ENCODE results near the gene SDF2.
"Not testable (repeated sequence)": the region's sequence is repeated elsewhere in the genome, so short reads cannot be mapped to it uniquely, and the experiment has no call there.

The SDF2 gene

GRCh38 chr17:28682655-28683054 lies 20.9 kb upstream of the SDF2 start:
- DNase-seq = no peak

GRCh38 chr17:28675980-28676379 lies 14.3 kb upstream of the SDF2 start:
- DNase-seq = no peak

- no peak for DNase-seq
Observed at GRCh38 chr17:28675490-28675889, 13.8 kb upstream of the SDF2 start.

- DNase-seq = no peak
Observed at GRCh38 chr17:28669918-28670317, 8.2 kb upstream of the SDF2 start.

- DNase-seq = no peak
Observed at GRCh38 chr17:28667870-28668269, 6.2 kb upstream of the SDF2 start.

GRCh38 chr17:28665994-28666393 lies 4.3 kb upstream of the SDF2 start:
- no peak for DNase-seq

GRCh38 chr17:28663723-28664122 lies 2.0 kb upstream of the SDF2 start:
- DNase-seq = no peak

GRCh38 chr17:28662527-28662829 lies 772 bp upstream of the SDF2 start:
- no peak for DNase-seq

GRCh38 chr17:28659497-28659881 lies 2.2 kb downstream of the SDF2 start:
- not testable (repeated sequence) for DNase-seq

- not testable (repeated sequence) for DNase-seq
Observed at GRCh38 chr17:28658766-28659496, 2.8 kb downstream of the SDF2 start.

- not testable (repeated sequence) for DNase-seq
Observed at GRCh38 chr17:28658342-28658741, 3.4 kb downstream of the SDF2 start.

GRCh38 chr17:28657756-28658155 lies 4.0 kb downstream of the SDF2 start:
- DNase-seq = no peak

- DNase-seq = no peak
Observed at GRCh38 chr17:28655160-28655559, 6.5 kb downstream of the SDF2 start.

- DNase-seq = no peak
Observed at GRCh38 chr17:28648698-28649097, 13.0 kb downstream of the SDF2 start.

- no peak for DNase-seq
Observed at GRCh38 chr17:28646039-28646754, 15.5 kb downstream of the SDF2 start.

GRCh38 chr17:28645576-28645939 lies 16.1 kb downstream of the SDF2 start:
- DNase-seq = no peak

- DNase-seq = peak; percentile 87
Observed at GRCh38 chr17:28644787-28645575, 16.7 kb downstream of the SDF2 start, which contains the start of gene BLTP2. Gene BLTP2 (minus strand): TSS chr17:28645158. CDS start chr17:28645056, 102 bp downstream.

GRCh38 chr17:28643983-28644786 lies 17.5 kb downstream of the SDF2 start:
- DNase-seq = peak; percentile 22

GRCh38 chr17:28641579-28641978 lies 20.1 kb downstream of the SDF2 start:
- no peak for DNase-seq

- no peak for DNase-seq
Observed at GRCh38 chr17:28635506-28635905, 26.2 kb downstream of the SDF2 start.

- no peak for DNase-seq
Observed at GRCh38 chr17:28634206-28634865, 27.4 kb downstream of the SDF2 start.

GRCh38 chr17:28626818-28627217 lies 34.9 kb downstream of the SDF2 start:
- DNase-seq = no peak

Data from KG1 (cell line).